NB4 (cell line): ENCODE measurements around the gene PFN1.

Experiments
- CTCF ChIP-seq: IDR thresholded peaks from one replicate; pipeline ENCODE4 v1.5.1; 2012; ENCODE audit warnings: low read depth, low read length
- MAX ChIP-seq: IDR thresholded peaks from 2 replicates; pipeline ENCODE4 v1.6.1; 2011; ENCODE audit warnings: low read depth, low read length
- POLR2A ChIP-seq: IDR thresholded peaks from 2 replicates; pipeline ENCODE4 v1.6.1; 2011; ENCODE audit warnings: mild to moderate bottlenecking; ENCODE audit not compliant: insufficient read length; ENCODE audit errors: extremely low read depth

DNA sequence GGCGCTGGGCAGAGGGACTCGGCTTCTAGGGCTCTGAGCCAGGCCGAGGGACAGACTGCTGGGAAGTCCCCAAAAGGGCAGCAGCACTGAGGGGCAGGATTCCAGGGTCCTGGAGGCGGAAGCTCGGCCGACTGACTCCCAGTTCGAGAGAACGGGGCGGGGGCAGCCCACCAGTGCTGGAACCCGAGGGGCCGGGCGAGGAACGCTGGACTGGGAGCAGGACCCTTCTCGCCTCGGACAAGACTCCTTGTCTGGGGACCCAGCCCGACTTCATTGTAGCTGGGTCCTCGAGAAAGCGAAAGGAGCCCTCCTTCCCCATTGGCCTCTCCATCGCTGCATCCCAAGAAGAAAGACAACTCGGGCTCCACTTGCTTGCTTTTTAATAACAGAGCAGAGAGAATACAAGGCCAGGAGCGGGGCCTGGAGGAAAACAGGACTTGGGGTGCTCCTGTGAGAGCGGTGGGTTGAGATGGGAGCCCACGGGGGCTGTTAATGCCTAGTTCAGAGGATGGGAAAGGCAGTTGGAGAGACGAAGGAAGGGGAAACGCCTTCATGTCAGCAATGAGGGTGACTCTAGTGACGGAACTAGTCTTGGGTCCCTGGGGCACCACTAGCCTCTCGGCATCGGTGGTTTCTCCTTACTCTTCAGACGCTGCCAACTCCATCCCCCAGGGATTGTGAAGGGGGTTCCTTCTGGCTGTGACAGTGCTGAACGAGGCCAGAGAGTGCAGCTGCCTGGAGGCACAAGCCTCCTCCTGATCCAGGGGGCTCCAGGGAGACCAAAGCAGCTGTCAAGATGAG is 39.6 kb upstream of the PFN1 start:
- TF ChIP-seq CTCF: no peak
- no peak for TF ChIP-seq POLR2A
- no peak for TF ChIP-seq MAX
